ENCODE measurements around the gene ASB2.

GRCh38 chr14:93997916-93998870, 21.8 kb upstream of the ASB2 start:
- TF ChIP-seq POLR2A (IDR thresholded peaks at IDR 0.05) (no peak), CTCF (IDR thresholded peaks at IDR 0.05) (no peak), EP300 (IDR thresholded peaks at IDR 0.05) (no peak)
